Chondrocyte (in vitro differentiated cells): Measurements from ENCODE around the gene EHMT1. TPM values are rescaled to one million over a fixed set of nuclear protein-coding genes. Genes with fewer than 3 reads are reported as not detected.

Experiments
- DNase-seq: peaks from one replicate; pipeline ENCODE4 v3.0.0; 2021; ENCODE audit warnings: mixed read lengths, low spot score
- H3K27ac Mint-ChIP-seq: one replicate; pipeline ENCODE4 v1.8.0; 2021; ENCODE audit warnings: mild to moderate bottlenecking, moderate library complexity, mixed read lengths; ENCODE audit not compliant: unreplicated experiment
- H3K27me3 Mint-ChIP-seq: 2 replicates; pipeline ENCODE4 v1.8.0; 2021; ENCODE audit warnings: low read depth, mixed read lengths
- H3K36me3 Mint-ChIP-seq: 2 replicates; pipeline ENCODE4 v1.8.0; 2021; ENCODE audit warnings: low read depth, mixed read lengths
- H3K4me1 Mint-ChIP-seq: 2 replicates; pipeline ENCODE4 v1.8.0; 2021; ENCODE audit warnings: low read depth, mild to moderate bottlenecking, mixed read lengths
- H3K4me3 Mint-ChIP-seq: one replicate; pipeline ENCODE4 v1.8.0; 2021; ENCODE audit warnings: mild to moderate bottlenecking, moderate library complexity, mixed read lengths; ENCODE audit not compliant: unreplicated experiment
- H3K9me3 Mint-ChIP-seq: 2 replicates; pipeline ENCODE4 v1.8.0; 2021; ENCODE audit warnings: low read depth, mixed read lengths
- CTCF ChIP-seq: fragments of 200-600 bp; sonication (generic); IDR thresholded peaks from 2 replicates; pipeline ENCODE4 v1.5.0; 2021; ENCODE audit warnings: antibody characterized with exemption, mild to moderate bottlenecking, moderate library complexity
- long read RNA-seq: library from polyadenylated mRNA; stranded (forward); transcript quantifications from one replicate; pipeline ENCODE4 v2.0.0, GENCODE V29; 2021
- total RNA-seq: library from RNA; stranded (reverse); gene quantifications from 3 replicates; pipeline ENCODE4 v1.2.1, GENCODE V29; 2021

Gene EHMT1
- 59.6 to 92.3 TPM (median 61.0 TPM) in 3 replicates for total RNA-seq
- long read RNA-seq, full-length matches to known transcripts = 23 of 72 reads
- long read RNA-seq, partial matches to known transcripts = 20 of 72 reads
- long read RNA-seq, other reads (novel, unspliced or antisense) = 29 of 72 reads

- H3K4me3 Mint-ChIP-seq = peak within 1 kb of the TSS; percentile 91
- peak; percentile 41 for TF ChIP-seq CTCF
- H3K9me3 Mint-ChIP-seq = no peaks in the 10 kb centered on the region
- H3K27ac Mint-ChIP-seq = peak within 1 kb of the TSS; percentile 95
- peaks cover 40% of the 10 kb centered on the region for H3K4me1 Mint-ChIP-seq
- H3K36me3 Mint-ChIP-seq = peaks cover 2% of the 10 kb centered on the region
- H3K27me3 Mint-ChIP-seq = no peaks in the 10 kb centered on the region
- peak; percentile 94 for DNase-seq
These were observed at the start of gene EHMT1 for GRCh38 chr9:137618105-137619067. Gene EHMT1 (plus strand): TSS chr9:137619005. CDS start chr9:137619029, 24 bp downstream.

GRCh38 chr9:137569609-137570203 lies 49.1 kb upstream of the EHMT1 start:
- H3K9me3 Mint-ChIP-seq = no peaks in the 10 kb centered on the region

GRCh38 chr9:137570566-137570965 lies 48.2 kb upstream of the EHMT1 start:
- Mint-ChIP-seq H3K4me1 (peaks cover under 1% of the 10 kb centered on the region), H3K27me3 (no peaks in the 10 kb centered on the region), H3K4me3 (no peak overlapping the region), H3K27ac (no peak overlapping the region), H3K9me3 (no peaks in the 10 kb centered on the region), H3K36me3 (peaks cover 16% of the 10 kb centered on the region)
- TF ChIP-seq CTCF = no peak
- no peak for DNase-seq

More at GRCh38 chr9:137569609-137570203, 49.1 kb upstream of the EHMT1 start:
- Mint-ChIP-seq H3K27me3 (no peaks in the 10 kb centered on the region), H3K27ac (no peak overlapping the region), H3K36me3 (peaks cover 15% of the 10 kb centered on the region), H3K4me1 (no peaks in the 10 kb centered on the region), H3K4me3 (no peak overlapping the region)
- DNase-seq = no peak
- TF ChIP-seq CTCF = no peak

- no peak for TF ChIP-seq CTCF
- peaks cover 25% of the 10 kb centered on the region for H3K4me1 Mint-ChIP-seq
- H3K27me3 Mint-ChIP-seq = no peaks in the 10 kb centered on the region
- H3K27ac Mint-ChIP-seq = peak overlapping the region; percentile 22
- no peak overlapping the region for H3K4me3 Mint-ChIP-seq
- H3K36me3 Mint-ChIP-seq = peaks cover 18% of the 10 kb centered on the region
- DNase-seq = no peak
- no peaks in the 10 kb centered on the region for H3K9me3 Mint-ChIP-seq
These were observed 44.6 kb upstream of the EHMT1 start for GRCh38 chr9:137574192-137574591.

GRCh38 chr9:137575364-137575715 lies 43.5 kb upstream of the EHMT1 start:
- DNase-seq = no peak
- Mint-ChIP-seq H3K4me1 (peaks cover 27% of the 10 kb centered on the region), H3K36me3 (peaks cover 17% of the 10 kb centered on the region), H3K27ac (no peak overlapping the region), H3K9me3 (no peaks in the 10 kb centered on the region), H3K4me3 (no peak overlapping the region), H3K27me3 (no peaks in the 10 kb centered on the region)
- no peak for TF ChIP-seq CTCF
